Vagina (tissue), 2 donors: Measurements from ENCODE around the gene GLI1.
"Not testable (repeated sequence)": the region's sequence is repeated elsewhere in the genome, so short reads cannot be mapped to it uniquely, and the experiment has no call there.

Source experiments
- CTCF ChIP-seq, 3 experiments: fragments of 450-650 bp in 2 of 3; fragments of 200-600 bp in 1 of 3; sonication (generic) in 1 of 3; IDR thresholded peaks; one replicate each; pipeline ENCODE4 v1.5.1; 2017 to 2019; ENCODE audit warnings: antibody characterized with exemption in 3 of 3, mild to moderate bottlenecking in 2 of 3, moderate library complexity in 2 of 3
- POLR2A ChIP-seq, 2 donors: fragments of 450-650 bp; IDR thresholded peaks; one replicate each; pipeline ENCODE4 v1.6.1; 2017; ENCODE audit warnings: antibody characterized with exemption in 2 of 2, mild to moderate bottlenecking in 2 of 2, moderate library complexity in 2 of 2
- POLR2AphosphoS5 ChIP-seq, 2 donors: sonication (generic); formaldehyde crosslinking; IDR thresholded peaks; one replicate each; pipeline ENCODE4 v1.9.0; 2017; ENCODE audit warnings: antibody characterized with exemption in 2 of 2, mild to moderate bottlenecking in 2 of 2, low read depth in 1 of 2; ENCODE audit not compliant: insufficient read depth in 1 of 2

GRCh38 chr12:57426948-57427347, 32.6 kb upstream of the GLI1 start:
- not testable (repeated sequence) for TF ChIP-seq POLR2A (IDR thresholded peaks at IDR 0.05); POLR2AphosphoS5 (IDR thresholded peaks at IDR 0.05; ENCODE audit: insufficient read depth in 1 of 2, low read depth in 1 of 2); CTCF (IDR thresholded peaks at IDR 0.05)
